Esophagus squamous epithelium (tissue), 5 donors: ENCODE data around the gene CD209. TPM values are rescaled to one million over a fixed set of nuclear protein-coding genes. Genes with fewer than 3 reads are reported as not detected.

ENCODE experiments used
- DNase-seq: peaks from one replicate; lab custom pipeline; 2025; lab: John Stamatoyannopoulos, UW
- H3K27ac ChIP-seq, 4 donors: fragments of 200-600 bp; sonication (generic); one replicate each; pipeline ENCODE4 v1.5.1; 2016 to 2019; ENCODE audit warnings: mild to moderate bottlenecking in 1 of 4
- H3K27me3 ChIP-seq, 4 donors: fragments of 200-600 bp; sonication (generic); 1 replicate in 3 of 4; 2 replicates in 1 of 4; pipeline versions ENCODE4 v1.5.1 to v1.6.0; 2017 to 2021; ENCODE audit warnings: antibody characterized with exemption in 1 of 4
- H3K36me3 ChIP-seq, 3 donors: fragments of 200-600 bp; sonication (generic); one replicate each; pipeline ENCODE4 v1.5.1; 2016 to 2019
- H3K4me1 ChIP-seq, 3 donors: fragments of 200-600 bp; sonication (generic); one replicate each; pipeline ENCODE4 v1.5.1; 2017 to 2019
- H3K4me3 ChIP-seq, 4 donors: fragments of 200-600 bp; sonication (generic); 1 replicate in 3 of 4; 2 replicates in 1 of 4; pipeline ENCODE4 v1.5.1; 2016 to 2019; ENCODE audit warnings: mild to moderate bottlenecking in 2 of 4, moderate library complexity in 1 of 4
- H3K9me3 ChIP-seq, 3 donors: fragments of 200-600 bp; sonication (generic); one replicate each; pipeline ENCODE4 v1.5.1; 2016 to 2019
- CTCF ChIP-seq, 6 experiments: fragments of 450-650 bp in 4 of 6; fragments of 200-600 bp in 2 of 6; sonication (generic) in 2 of 6; IDR thresholded peaks; one replicate each; pipeline ENCODE4 v1.5.1; 2016 to 2019; ENCODE audit warnings: antibody characterized with exemption in 6 of 6, mild to moderate bottlenecking in 4 of 6, moderate library complexity in 4 of 6
- POLR2A ChIP-seq, 4 donors: fragments of 450-650 bp; IDR thresholded peaks; one replicate each; pipeline ENCODE4 v1.6.1; 2017; ENCODE audit warnings: antibody characterized with exemption in 4 of 4, mild to moderate bottlenecking in 4 of 4, moderate library complexity in 3 of 4
- whole genome bisulfite sequencing, 2 donors: methylation state at CpG; one replicate each; pipeline ENCODE4 v1.1.5; 2018; 5-methylcytosine and 5-hydroxymethylcytosine counted together
- intact Hi-C: fragments of 100-400 bp; cut with DNase I; formaldehyde crosslinking; loops from one replicate; pipeline ENCODE4 v1.15.0; 2022
- total RNA-seq, 4 donors: library from RNA; depleted of rRNA; stranded (reverse); fragments of >200 nt; gene quantifications; one replicate each; pipeline ENCODE4 v1.1.0, GENCODE V29; 2016
- donor health status: DM: yes; HTN: yes; CAD: no.

CD209 gene
- total RNA-seq, 4 donors from 2014 or later = 0.40 to 4.9 (median 4.0) TPM; not detected in 1

GRCh38 chr19:7763696-7764095 is 16.4 kb upstream of the CD209 start:
- intact Hi-C loops = no loop called here
- H3K36me3 ChIP-seq = no peaks in the 10 kb centered on the region
- peaks cover 0 to 66% (median 0%) of the 10 kb centered on the region in 4 donors for H3K27me3 ChIP-seq
- DNase-seq = no peak
- H3K4me3 ChIP-seq = no peak overlapping the region
- WGBS, 2 donors = 0 to 25% methylated on average over 1 of the region's 1 CpG
- peaks cover 0 to 15% (median 0%) of the 10 kb centered on the region in 3 donors for H3K9me3 ChIP-seq
- TF ChIP-seq CTCF (IDR thresholded peaks at IDR 0.05) = no peak
- TF ChIP-seq POLR2A (IDR thresholded peaks at IDR 0.05) = no peak
- no peak overlapping the region for H3K27ac ChIP-seq
- no peaks in the 10 kb centered on the region for H3K4me1 ChIP-seq

- no peak for TF ChIP-seq CTCF (IDR thresholded peaks at IDR 0.05)
- no peak for TF ChIP-seq POLR2A (IDR thresholded peaks at IDR 0.05)
- no peaks in the 10 kb centered on the region for H3K36me3 ChIP-seq
- DNase-seq = no peak
- peaks cover 0 to 57% (median 0%) of the 10 kb centered on the region in 4 donors for H3K27me3 ChIP-seq
- intact Hi-C loops = no loop called here
- peaks cover 0 to 24% (median 6%) of the 10 kb centered on the region in 3 donors for H3K9me3 ChIP-seq
- no peak within 1 kb of the TSS for H3K4me3 ChIP-seq
- no peak within 1 kb of the TSS for H3K27ac ChIP-seq
- H3K4me1 ChIP-seq = no peaks in the 10 kb centered on the region
- 54 to 85% methylated on average over 8 of the region's 8 CpGs for WGBS, 2 donors
These were observed 15.5 kb upstream of the CD209 start, which contains the start of gene CLEC4M for GRCh38 chr19:7762719-7763293. CLEC4M (plus strand) TSS chr19:7763243; CDS start chr19:7763267, 24 bp downstream.

GRCh38 chr19:7759156-7759555 is 11.8 kb upstream of the CD209 start:
- H3K36me3 ChIP-seq = no peaks in the 10 kb centered on the region
- WGBS, 2 donors = 74 to 100% methylated on average over 1 of the region's 1 CpG
- H3K9me3 ChIP-seq = peaks cover 0 to 47% (median 21%) of the 10 kb centered on the region in 3 donors
- intact Hi-C loops = no loop called here
- DNase-seq = no peak
- peaks cover 0 to 32% (median under 1%) of the 10 kb centered on the region in 4 donors for H3K27me3 ChIP-seq
- TF ChIP-seq POLR2A (IDR thresholded peaks at IDR 0.05) = no peak
- TF ChIP-seq CTCF (IDR thresholded peaks at IDR 0.05) = no peak
- no peaks in the 10 kb centered on the region for H3K4me1 ChIP-seq
- H3K4me3 ChIP-seq = no peak overlapping the region
- no peak overlapping the region for H3K27ac ChIP-seq

GRCh38 chr19:7757358-7757757 is 10.0 kb upstream of the CD209 start:
- intact Hi-C loops = no loop called here
- no peak for TF ChIP-seq CTCF (IDR thresholded peaks at IDR 0.05)
- TF ChIP-seq POLR2A (IDR thresholded peaks at IDR 0.05) = no peak
- Histone ChIP-seq H3K9me3 (peaks cover 0 to 47% (median 21%) of the 10 kb centered on the region in 3 donors), H3K27me3 (peaks cover 0 to 20% (median 1%) of the 10 kb centered on the region in 4 donors), H3K27ac (no peak overlapping the region), H3K36me3 (no peaks in the 10 kb centered on the region), H3K4me3 (no peak overlapping the region), H3K4me1 (no peaks in the 10 kb centered on the region)
- WGBS, 2 donors = 63 to 73% methylated on average over 2 to 3 of the region's 3 CpGs
- DNase-seq = no peak

GRCh38 chr19:7756258-7756657 is 8.9 kb upstream of the CD209 start:
- H3K27me3 ChIP-seq = peaks cover 0 to 22% (median 1%) of the 10 kb centered on the region in 4 donors
- no peak for DNase-seq
- H3K9me3 ChIP-seq = peaks cover 0 to 47% (median 21%) of the 10 kb centered on the region in 3 donors
- no peak overlapping the region for H3K27ac ChIP-seq
- H3K36me3 ChIP-seq = no peaks in the 10 kb centered on the region
- H3K4me3 ChIP-seq = no peak overlapping the region
- TF ChIP-seq POLR2A (IDR thresholded peaks at IDR 0.05) (no peak), CTCF (IDR thresholded peaks at IDR 0.05) (no peak)
- 27 to 31% methylated on average over 3 to 4 of the region's 4 CpGs for WGBS, 2 donors
- H3K4me1 ChIP-seq = no peaks in the 10 kb centered on the region
- intact Hi-C loops = no loop called here
